Natural killer cell (primary cell): ENCODE measurements around the gene PAX8. TPM values are rescaled to one million over a fixed set of nuclear protein-coding genes. Genes with fewer than 3 reads are reported as not detected.
"Not testable (repeated sequence)": the region's sequence is repeated elsewhere in the genome, so short reads cannot be mapped to it uniquely, and the experiment has no call there.

ENCODE experiments used
- ATAC-seq, 3 donors: fragments of 150-1000 bp in 2 of 3; fragments of 200-7000 bp in 1 of 3; cut with Tn5 transposase; 1 replicate in 1 of 3; 2 replicates in 2 of 3; pipeline ENCODE4 v1.10.0; 2021; ENCODE audit warnings: mild to moderate bottlenecking in 2 of 3, moderate library complexity in 2 of 3
- DNase-seq, 2 donors: peaks; one replicate each; pipeline versions ENCODE4 v3.0.0 to v3.0.0-alpha.2; 2013 to 2021; ENCODE audit warnings: mixed read lengths in 1 of 2
- H3K27ac ChIP-seq: one replicate; pipeline ENCODE4 v1.5.1; 2013; ENCODE audit warnings: mild to moderate bottlenecking, low read length
- H3K27me3 ChIP-seq: one replicate; pipeline ENCODE4 v1.6.1; 2013; ENCODE audit warnings: low read length; ENCODE audit not compliant: control insufficient read depth, insufficient read depth
- H3K36me3 ChIP-seq: one replicate; pipeline ENCODE4 v1.6.1; 2013; ENCODE audit warnings: low read length; ENCODE audit not compliant: control insufficient read depth, insufficient read depth
- H3K4me1 ChIP-seq: one replicate; pipeline ENCODE4 v1.6.1; 2013; ENCODE audit warnings: low read length; ENCODE audit not compliant: control insufficient read depth, insufficient read depth
- H3K4me3 ChIP-seq: one replicate; pipeline ENCODE4 v1.5.1; 2013; ENCODE audit warnings: low read length
- H3K9me3 ChIP-seq: one replicate; pipeline ENCODE4 v1.6.1; 2013; ENCODE audit warnings: low read length; ENCODE audit not compliant: control insufficient read depth, insufficient read depth
- H3K27ac Mint-ChIP-seq, 2 donors: one replicate each; pipeline ENCODE4 v1.8.0; 2022; ENCODE audit warnings: mild to moderate bottlenecking in 2 of 2, mixed read lengths in 2 of 2, moderate library complexity in 1 of 2
- H3K27me3 Mint-ChIP-seq, 2 donors: one replicate each; pipeline ENCODE4 v1.8.0; 2022; ENCODE audit warnings: low read depth in 2 of 2, mixed read lengths in 2 of 2
- H3K36me3 Mint-ChIP-seq: one replicate; pipeline ENCODE4 v1.8.0; 2022; ENCODE audit warnings: mixed read lengths
- H3K4me1 Mint-ChIP-seq, 2 donors: one replicate each; pipeline ENCODE4 v1.8.0; 2022; ENCODE audit warnings: mixed read lengths in 2 of 2
- H3K4me3 Mint-ChIP-seq: one replicate; pipeline ENCODE4 v1.8.0; 2022; ENCODE audit warnings: mild to moderate bottlenecking, moderate library complexity, mixed read lengths
- H3K9me3 Mint-ChIP-seq, 2 donors: one replicate each; pipeline ENCODE4 v1.8.0; 2022; ENCODE audit warnings: mixed read lengths in 2 of 2
- CTCF ChIP-seq: fragments of 200-600 bp; IDR thresholded peaks from one replicate; pipeline ENCODE4 v1.8.0; 2022; ENCODE audit warnings: antibody characterized with exemption
- WGBS: methylation state at CpG from one replicate; pipeline ENCODE4 v1.1.7; 2013; ENCODE audit warnings: missing lambda C conversion rate; ENCODE audit not compliant: insufficient coverage; 5-methylcytosine and 5-hydroxymethylcytosine counted together
- intact Hi-C: fragments of 100-400 bp; cut with micrococcal nuclease; formaldehyde crosslinking; loops from one replicate; pipeline ENCODE4 v1.14.2; 2022
- total RNA-seq, 4 donors: library from RNA; stranded (reverse); fragments of 120-200 nt in 1 of 4; gene quantifications; one replicate each; pipeline versions ENCODE4 v1.2.3 to v1.2.4, GENCODE V29; 2013 to 2022

PAX8 gene
- 1 to 10 TPM in 1 of 3 donors, under 1 TPM in 2; 0.57 to 1.2 (median 0.65) TPM for total RNA-seq
- total RNA-seq (2013), result 0.56 TPM

- DNase-seq, result no peak
- ATAC-seq, result no peak
- Mint-ChIP-seq H3K27me3 (peaks cover 30 to 40% of the 10 kb centered on the region in 2 donors), H3K4me3 (no peak within 1 kb of the TSS), H3K27ac (no peak within 1 kb of the TSS), H3K4me1 (no peaks in the 10 kb centered on the region), H3K9me3 (no peaks in the 10 kb centered on the region), H3K36me3 (no peaks in the 10 kb centered on the region)
- H3K4me3 ChIP-seq, result no peak within 1 kb of the TSS
- TF ChIP-seq CTCF, result no peak
- H3K27ac ChIP-seq, result no peak within 1 kb of the TSS
- no peaks in the 10 kb centered on the region for H3K36me3 ChIP-seq
- intact Hi-C loops, result no loop called here
- H3K4me1 ChIP-seq, result peaks cover 18% of the 10 kb centered on the region
- WGBS, result 85% methylated on average over 18 of the region's 18 CpGs
- no peaks in the 10 kb centered on the region for H3K9me3 ChIP-seq
- peaks cover 45% of the 10 kb centered on the region for H3K27me3 ChIP-seq
These were observed at the start of gene PAX8 for GRCh38 chr2:113278742-113279139. PAX8 (minus strand) TSS chr2:113278921; CDS start chr2:113278394, 527 bp downstream.

GRCh38 chr2:113328043-113328442 is 49.3 kb upstream of the PAX8 start:
- Histone ChIP-seq H3K4me3 (no peak overlapping the region), H3K36me3 (no peaks in the 10 kb centered on the region), H3K9me3 (no peaks in the 10 kb centered on the region), H3K4me1 (peaks cover 4% of the 10 kb centered on the region), H3K27ac (no peak overlapping the region), H3K27me3 (peaks cover 2% of the 10 kb centered on the region)
- DNase-seq (no peak), ATAC-seq (no peak)
- no peaks in the 10 kb centered on the region for H3K36me3 Mint-ChIP-seq
- intact Hi-C loops, result no loop called here
- 89% methylated on average over 3 of the region's 3 CpGs for WGBS
- peaks cover 15 to 17% of the 10 kb centered on the region in 2 donors for H3K27me3 Mint-ChIP-seq
- TF ChIP-seq CTCF, result no peak
- H3K4me3 Mint-ChIP-seq, result no peak overlapping the region
- H3K9me3 Mint-ChIP-seq, result no peaks in the 10 kb centered on the region
- H3K27ac Mint-ChIP-seq, result no peak overlapping the region
- H3K4me1 Mint-ChIP-seq, result peaks cover 12 to 13% of the 10 kb centered on the region in 2 donors

GRCh38 chr2:113325161-113325731 is 46.5 kb upstream of the PAX8 start:
- H3K36me3 Mint-ChIP-seq, H3K4me1 ChIP-seq, H3K9me3 Mint-ChIP-seq, DNase-seq, intact Hi-C loops, H3K27me3 ChIP-seq, H3K9me3 ChIP-seq, H3K36me3 ChIP-seq, H3K4me3 ChIP-seq, H3K27ac Mint-ChIP-seq, H3K27ac ChIP-seq: not testable (repeated sequence)
- peak overlapping the region; percentile 56 for H3K4me3 Mint-ChIP-seq
- H3K27me3 Mint-ChIP-seq, result peaks cover 25 to 39% of the 10 kb centered on the region in 2 donors
- H3K4me1 Mint-ChIP-seq, result peaks cover 12 to 13% of the 10 kb centered on the region in 2 donors
- 45% methylated on average over 5 of the region's 14 CpGs for WGBS
- peak in 1 of 3 donors; percentile 5 for ATAC-seq

GRCh38 chr2:113324684-113325160 is 46.0 kb upstream of the PAX8 start:
- H3K27me3 ChIP-seq, result peaks cover 2% of the 10 kb centered on the region
- DNase-seq (peak in 1 of 2 donors; percentile 62), ATAC-seq (peak in 2 of 3 donors; percentile 34 to 58)
- no peak overlapping the region for H3K27ac ChIP-seq
- 2% methylated on average over 22 of the region's 27 CpGs for WGBS
- H3K9me3 ChIP-seq, result no peaks in the 10 kb centered on the region
- Mint-ChIP-seq H3K4me1 (peaks cover 12 to 13% of the 10 kb centered on the region in 2 donors), H3K36me3 (no peaks in the 10 kb centered on the region), H3K27ac (no peak overlapping the region), H3K4me3 (peak overlapping the region; percentile 64), H3K9me3 (no peaks in the 10 kb centered on the region), H3K27me3 (peaks cover 25 to 39% of the 10 kb centered on the region in 2 donors)
- no peak overlapping the region for H3K4me3 ChIP-seq
- intact Hi-C loops, result no loop called here
- TF ChIP-seq CTCF, result no peak
- H3K4me1 ChIP-seq, result peaks cover 4% of the 10 kb centered on the region
- H3K36me3 ChIP-seq, result no peaks in the 10 kb centered on the region

- peaks cover 21 to 26% of the 10 kb centered on the region in 2 donors for H3K27me3 Mint-ChIP-seq
- H3K27ac Mint-ChIP-seq, H3K27me3 ChIP-seq, H3K4me1 ChIP-seq, H3K9me3 Mint-ChIP-seq, intact Hi-C loops, H3K9me3 ChIP-seq, H3K4me3 ChIP-seq, H3K4me3 Mint-ChIP-seq, DNase-seq, ATAC-seq, H3K36me3 ChIP-seq, H3K36me3 Mint-ChIP-seq, H3K27ac ChIP-seq: not testable (repeated sequence)
- 92% methylated on average over 5 of the region's 5 CpGs for WGBS
- peaks cover 12 to 13% of the 10 kb centered on the region in 2 donors for H3K4me1 Mint-ChIP-seq
These were observed 44.4 kb upstream of the PAX8 start for GRCh38 chr2:113323129-113323528.

GRCh38 chr2:113320106-113320505 is 41.4 kb upstream of the PAX8 start:
- H3K27ac ChIP-seq, H3K27ac Mint-ChIP-seq, H3K9me3 ChIP-seq, intact Hi-C loops, H3K4me3 ChIP-seq, H3K36me3 ChIP-seq, H3K27me3 ChIP-seq, DNase-seq, H3K4me1 Mint-ChIP-seq, H3K36me3 Mint-ChIP-seq, H3K9me3 Mint-ChIP-seq, H3K4me1 ChIP-seq, H3K4me3 Mint-ChIP-seq, ATAC-seq: not testable (repeated sequence)
- WGBS, result 88% methylated on average over 7 of the region's 7 CpGs
- peaks cover 23 to 29% of the 10 kb centered on the region in 2 donors for H3K27me3 Mint-ChIP-seq
